Stomach (tissue), 4 donors: Measurements from ENCODE around the gene CCDC63.

Experiments
- CTCF ChIP-seq, 7 experiments: fragments of 450-650 bp in 4 of 7; fragments of 200-600 bp in 3 of 7; sonication (generic) in 3 of 7; IDR thresholded peaks; one replicate each; pipeline ENCODE4 v1.5.1; 2016 to 2019; ENCODE audit warnings: antibody characterized with exemption in 7 of 7, control low read depth in 2 of 7, mild to moderate bottlenecking in 1 of 7
- POLR2A ChIP-seq, 4 donors: fragments of 450-650 bp; IDR thresholded peaks; one replicate each; pipeline ENCODE4 v1.6.1; 2016; ENCODE audit warnings: antibody characterized with exemption in 4 of 4, control low read depth in 2 of 4, mild to moderate bottlenecking in 1 of 4, moderate library complexity in 1 of 4

- TF ChIP-seq CTCF (IDR thresholded peaks at IDR 0.05) (no peak), POLR2A (IDR thresholded peaks at IDR 0.05) (no peak)
Observed at GRCh38 chr12:110919720-110920119, 72.9 kb downstream of the CCDC63 start.
